Endometrium (tissue), 2 donors: ENCODE data around the gene NRROS.

ENCODE experiments used
- FAIRE-seq: peaks from 2 replicates; lab custom pipeline; 2012; peaks lifted over from hg19 to GRCh38; lab: Jason Lieb, UNC
- donor health status: control.
- donor health status: control.

Gene NRROS

GRCh38 chr3:196686436-196686835 is 46.9 kb downstream of the NRROS start:
- no peak for FAIRE-seq

DNA sequence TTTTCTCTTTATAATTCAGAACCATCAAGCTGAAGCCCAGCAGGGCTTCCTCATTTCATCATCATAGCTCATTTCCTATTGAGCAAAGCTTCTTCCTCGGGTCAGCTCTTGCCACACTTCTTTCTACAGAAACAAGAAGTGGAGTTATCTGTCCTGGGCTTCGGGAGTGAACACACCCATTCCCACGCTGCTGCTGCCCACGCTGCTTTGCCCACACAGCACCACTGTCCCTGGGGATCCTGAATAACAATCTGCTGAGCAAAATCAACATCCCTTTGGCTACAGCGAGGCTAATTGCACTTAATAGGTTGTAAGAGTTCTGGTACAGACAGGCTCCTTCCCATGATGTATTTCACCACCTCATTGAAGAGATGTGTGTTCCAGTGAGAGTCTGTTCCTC is 48.9 kb downstream of the NRROS start:
- no peak for FAIRE-seq

- FAIRE-seq: no peak
Measured at GRCh38 chr3:196689941-196690660, 50.6 kb downstream of the NRROS start.

GRCh38 chr3:196691386-196691785 is 51.9 kb downstream of the NRROS start:
- no peak for FAIRE-seq

DNA sequence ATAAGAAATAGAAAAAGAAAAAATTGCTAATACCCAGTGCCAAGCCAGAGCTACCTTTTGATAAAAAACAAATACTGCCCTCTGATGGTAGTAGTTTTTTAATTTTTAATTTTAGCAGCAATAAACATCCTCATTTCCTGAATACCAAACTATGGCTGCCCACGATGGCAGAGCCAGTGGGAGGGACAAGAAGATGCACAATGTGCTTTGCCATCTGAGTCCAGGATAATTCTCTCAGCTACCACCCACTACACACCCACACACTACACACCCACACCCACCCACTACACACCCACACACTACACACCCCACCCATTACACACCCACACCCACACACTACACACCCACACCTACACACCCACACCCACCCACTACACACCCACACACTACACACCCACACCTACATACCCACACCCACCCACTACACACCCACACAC is 54.7 kb downstream of the NRROS start:
- FAIRE-seq: no peak

DNA sequence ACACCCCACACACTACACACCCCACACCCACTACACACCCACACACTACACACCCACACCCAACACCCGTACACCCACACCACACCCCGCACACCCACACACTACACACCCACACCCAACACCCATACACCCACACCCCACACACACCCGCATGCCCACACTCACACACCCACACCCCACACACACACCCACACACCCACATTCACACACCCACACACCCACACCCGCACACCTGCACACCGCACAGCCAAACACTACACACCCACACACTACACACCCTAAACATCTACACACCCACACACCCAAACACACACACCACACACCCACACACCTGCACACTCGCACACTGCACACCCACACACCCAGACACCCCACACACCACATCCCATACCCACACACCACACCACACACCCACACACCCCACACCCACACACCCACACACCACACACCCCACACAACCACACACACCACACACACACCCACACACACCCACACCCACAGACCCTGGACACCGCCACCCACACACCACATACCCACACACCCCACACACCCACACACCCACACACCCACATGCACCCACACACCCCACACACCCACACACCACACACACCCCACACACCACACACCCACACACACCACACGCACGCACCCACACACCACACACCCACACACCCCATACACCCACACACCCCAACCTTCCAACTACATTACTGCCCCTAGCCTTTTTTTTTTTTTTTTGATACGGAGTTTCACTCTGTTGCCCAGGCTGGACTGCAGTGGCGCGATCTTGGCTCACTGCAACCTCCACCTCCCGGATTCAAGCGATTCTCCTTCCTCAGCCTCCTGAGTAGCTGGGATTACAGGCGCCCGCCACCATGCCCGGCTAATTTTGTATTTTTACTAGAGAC is 55.7 kb downstream of the NRROS start:
- FAIRE-seq: no peak

DNA sequence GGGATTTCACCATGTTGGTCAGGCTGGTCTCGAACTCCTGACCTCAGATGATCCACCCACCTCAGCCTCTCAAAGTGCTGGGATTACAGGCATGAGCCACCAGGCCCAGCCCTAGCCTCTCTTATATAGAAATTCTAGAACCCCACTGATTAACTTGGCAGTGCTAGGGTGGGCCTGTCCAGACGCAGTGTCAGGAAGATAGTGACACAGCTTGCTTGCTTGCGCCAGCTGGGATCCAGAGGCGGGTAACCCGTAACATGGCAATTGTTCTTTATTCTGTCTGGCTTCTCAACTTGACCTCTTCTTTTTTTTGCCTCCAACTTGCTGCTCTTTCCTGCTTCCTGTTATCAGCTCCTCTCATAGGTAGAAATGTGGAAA is 56.3 kb downstream of the NRROS start:
- FAIRE-seq: no peak

- FAIRE-seq: no peak
Measured at GRCh38 chr3:196697270-196697669, 57.8 kb downstream of the NRROS start.

DNA sequence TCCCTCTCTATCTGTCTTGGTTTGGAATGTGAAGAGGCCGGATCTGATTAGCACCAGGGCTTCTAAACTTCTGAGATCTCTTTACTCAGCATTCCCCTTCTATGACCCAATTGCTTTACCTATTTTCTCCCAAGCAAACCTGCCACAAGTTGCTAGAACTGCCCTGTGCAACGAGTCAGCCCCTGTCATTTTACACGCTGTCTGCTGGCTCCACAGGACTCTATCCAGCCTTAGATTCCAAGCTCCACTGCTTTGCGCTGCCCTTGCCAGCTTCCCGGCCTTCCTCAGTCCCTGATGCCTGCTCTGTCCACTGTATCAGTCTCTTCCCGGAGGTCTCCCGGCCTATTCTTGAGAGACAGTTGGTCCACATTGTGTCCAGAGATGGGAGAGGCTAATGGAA is 60.3 kb downstream of the NRROS start:
- no peak for FAIRE-seq

DNA sequence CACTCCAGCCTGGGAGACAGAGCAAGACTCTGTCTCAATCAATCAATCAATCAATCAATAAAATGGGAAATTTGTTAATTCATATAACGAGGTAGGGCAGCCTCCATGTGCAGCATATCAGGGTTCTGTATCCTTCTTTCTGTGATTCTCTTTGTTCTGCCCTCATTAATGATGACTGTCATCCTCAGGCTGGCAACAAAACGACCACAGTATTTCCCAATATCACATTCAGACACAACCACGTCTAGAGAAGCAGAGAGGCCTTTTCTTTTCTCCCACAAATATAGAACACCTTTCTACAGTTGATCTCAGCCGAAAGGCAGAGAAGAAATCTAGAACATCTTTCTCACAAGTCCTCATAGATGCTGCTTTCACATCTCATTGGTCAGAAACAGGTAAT is 61.3 kb downstream of the NRROS start:
- FAIRE-seq: no peak

GRCh38 chr3:196706327-196706726 is 66.8 kb downstream of the NRROS start:
- FAIRE-seq: no peak

DNA sequence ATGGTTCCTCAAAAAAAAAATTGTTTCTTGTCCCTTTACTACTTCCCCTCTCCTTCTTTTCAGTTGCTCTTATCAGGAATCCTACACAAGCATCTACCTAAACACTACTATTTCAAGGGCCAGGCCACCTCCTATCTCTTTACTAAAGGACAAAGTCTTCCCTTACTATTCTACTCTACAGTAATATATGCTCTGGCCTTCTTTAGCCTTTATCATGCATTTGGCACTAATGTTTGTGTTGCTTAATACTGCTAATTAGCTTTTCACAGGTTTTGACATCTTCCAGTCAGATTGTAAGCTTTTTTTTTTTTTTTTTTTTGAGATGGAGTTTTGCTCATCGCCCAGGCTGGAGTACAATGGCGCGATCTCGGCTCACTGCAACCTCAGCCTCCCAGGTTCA is 67.2 kb downstream of the NRROS start:
- no peak for FAIRE-seq

- FAIRE-seq: no peak
Measured at GRCh38 chr3:196707566-196707965, 68.1 kb downstream of the NRROS start.

- FAIRE-seq: no peak
Measured at GRCh38 chr3:196708467-196708866, 69.0 kb downstream of the NRROS start.
